Measurements from ENCODE around the gene PLEKHM3.

DNA sequence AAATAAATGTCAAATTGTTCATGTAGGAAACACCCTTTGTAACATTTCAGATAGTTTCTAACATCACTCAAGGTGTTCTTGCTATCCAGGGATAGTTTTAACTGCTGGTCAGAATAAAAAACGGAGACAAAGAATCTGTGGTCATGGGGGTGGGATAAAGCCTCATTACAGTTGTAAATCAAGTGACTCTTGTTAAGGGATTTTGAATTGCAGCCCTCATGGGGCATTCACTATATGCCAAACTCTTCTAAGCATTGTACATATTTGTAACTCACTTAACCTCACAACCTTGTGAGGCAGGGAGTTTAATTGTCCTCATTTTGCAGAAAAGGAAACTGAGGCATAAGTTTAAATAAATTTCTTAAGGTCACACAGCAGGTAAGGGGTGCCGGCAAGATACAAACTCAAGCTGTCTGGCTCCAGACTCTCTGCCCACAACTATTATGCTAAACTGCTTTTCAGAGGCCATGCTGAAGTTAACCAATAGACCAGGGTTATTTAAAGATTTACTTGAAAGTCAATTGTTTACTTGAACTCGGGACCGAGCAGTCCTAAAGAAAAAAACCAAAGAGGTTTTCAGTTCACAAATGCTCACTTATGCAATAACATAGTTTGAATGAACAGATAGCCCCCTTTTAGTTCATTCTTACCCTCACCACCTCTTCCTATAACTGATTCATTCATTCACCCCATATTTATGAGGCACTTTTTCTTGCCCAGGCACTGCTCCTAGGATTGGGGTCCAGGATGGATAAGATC lies 134.1 kb downstream of the PLEKHM3 start:
- TF ChIP-seq, protein P1, sequence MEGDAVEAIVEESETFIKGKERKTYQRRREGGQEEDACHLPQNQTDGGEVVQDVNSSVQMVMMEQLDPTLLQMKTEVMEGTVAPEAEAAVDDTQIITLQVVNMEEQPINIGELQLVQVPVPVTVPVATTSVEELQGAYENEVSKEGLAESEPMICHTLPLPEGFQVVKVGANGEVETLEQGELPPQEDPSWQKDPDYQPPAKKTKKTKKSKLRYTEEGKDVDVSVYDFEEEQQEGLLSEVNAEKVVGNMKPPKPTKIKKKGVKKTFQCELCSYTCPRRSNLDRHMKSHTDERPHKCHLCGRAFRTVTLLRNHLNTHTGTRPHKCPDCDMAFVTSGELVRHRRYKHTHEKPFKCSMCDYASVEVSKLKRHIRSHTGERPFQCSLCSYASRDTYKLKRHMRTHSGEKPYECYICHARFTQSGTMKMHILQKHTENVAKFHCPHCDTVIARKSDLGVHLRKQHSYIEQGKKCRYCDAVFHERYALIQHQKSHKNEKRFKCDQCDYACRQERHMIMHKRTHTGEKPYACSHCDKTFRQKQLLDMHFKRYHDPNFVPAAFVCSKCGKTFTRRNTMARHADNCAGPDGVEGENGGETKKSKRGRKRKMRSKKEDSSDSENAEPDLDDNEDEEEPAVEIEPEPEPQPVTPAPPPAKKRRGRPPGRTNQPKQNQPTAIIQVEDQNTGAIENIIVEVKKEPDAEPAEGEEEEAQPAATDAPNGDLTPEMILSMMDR (IDR thresholded peaks at IDR 0.05): no peak
- TF ChIP-seq POLR2A (IDR thresholded peaks at IDR 0.05): no peak

All from right lobe of liver (tissue), 4 donors.